Measurements from ENCODE around the gene HDAC9. TPM values are rescaled to one million over a fixed set of nuclear protein-coding genes. Genes with fewer than 3 reads are reported as not detected.
"Not testable (repeated sequence)": the region's sequence is repeated elsewhere in the genome, so short reads cannot be mapped to it uniquely, and the experiment has no call there.

Gene HDAC9
- total RNA-seq, 1 donor from 2014 or later, result 3.6 TPM

DNA sequence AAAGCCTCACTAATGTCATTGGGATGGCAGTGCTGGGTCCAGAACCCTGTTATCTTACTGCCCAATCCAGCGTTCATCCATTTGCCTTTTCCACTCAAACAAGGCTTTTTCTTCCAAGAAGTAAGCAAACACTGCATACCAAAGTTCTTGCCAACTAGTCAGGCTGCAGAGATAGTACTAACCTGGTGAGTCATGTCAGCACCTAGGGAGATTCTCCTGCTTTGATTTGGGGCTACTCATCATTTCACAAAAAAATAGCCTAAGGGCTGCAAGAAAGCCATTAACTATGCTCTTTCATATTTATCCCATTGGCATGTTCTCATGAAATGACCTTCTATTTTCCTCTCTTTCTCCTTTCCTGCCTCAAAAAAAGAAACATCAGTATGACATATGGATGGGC is 479.3 kb downstream of the HDAC9 start:
- TF ChIP-seq, protein P1, sequence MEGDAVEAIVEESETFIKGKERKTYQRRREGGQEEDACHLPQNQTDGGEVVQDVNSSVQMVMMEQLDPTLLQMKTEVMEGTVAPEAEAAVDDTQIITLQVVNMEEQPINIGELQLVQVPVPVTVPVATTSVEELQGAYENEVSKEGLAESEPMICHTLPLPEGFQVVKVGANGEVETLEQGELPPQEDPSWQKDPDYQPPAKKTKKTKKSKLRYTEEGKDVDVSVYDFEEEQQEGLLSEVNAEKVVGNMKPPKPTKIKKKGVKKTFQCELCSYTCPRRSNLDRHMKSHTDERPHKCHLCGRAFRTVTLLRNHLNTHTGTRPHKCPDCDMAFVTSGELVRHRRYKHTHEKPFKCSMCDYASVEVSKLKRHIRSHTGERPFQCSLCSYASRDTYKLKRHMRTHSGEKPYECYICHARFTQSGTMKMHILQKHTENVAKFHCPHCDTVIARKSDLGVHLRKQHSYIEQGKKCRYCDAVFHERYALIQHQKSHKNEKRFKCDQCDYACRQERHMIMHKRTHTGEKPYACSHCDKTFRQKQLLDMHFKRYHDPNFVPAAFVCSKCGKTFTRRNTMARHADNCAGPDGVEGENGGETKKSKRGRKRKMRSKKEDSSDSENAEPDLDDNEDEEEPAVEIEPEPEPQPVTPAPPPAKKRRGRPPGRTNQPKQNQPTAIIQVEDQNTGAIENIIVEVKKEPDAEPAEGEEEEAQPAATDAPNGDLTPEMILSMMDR (IDR thresholded peaks at IDR 0.05; ENCODE audit: unreplicated experiment), result no peak
- Mint-ChIP-seq H3K27me3 (no peaks in the 10 kb centered on the region), H3K4me1 (ENCODE audit: low read depth) (peaks cover 17% of the 10 kb centered on the region), H3K36me3 (ENCODE audit: insufficient read depth) (no peaks in the 10 kb centered on the region), H3K9me3 (ENCODE audit: low read depth) (no peaks in the 10 kb centered on the region), H3K4me3 (ENCODE audit: low read depth) (no peak overlapping the region), H3K27ac (no peak overlapping the region)
- no peak for DNase-seq (ENCODE audit: low spot score, unreplicated experiment)

DNA sequence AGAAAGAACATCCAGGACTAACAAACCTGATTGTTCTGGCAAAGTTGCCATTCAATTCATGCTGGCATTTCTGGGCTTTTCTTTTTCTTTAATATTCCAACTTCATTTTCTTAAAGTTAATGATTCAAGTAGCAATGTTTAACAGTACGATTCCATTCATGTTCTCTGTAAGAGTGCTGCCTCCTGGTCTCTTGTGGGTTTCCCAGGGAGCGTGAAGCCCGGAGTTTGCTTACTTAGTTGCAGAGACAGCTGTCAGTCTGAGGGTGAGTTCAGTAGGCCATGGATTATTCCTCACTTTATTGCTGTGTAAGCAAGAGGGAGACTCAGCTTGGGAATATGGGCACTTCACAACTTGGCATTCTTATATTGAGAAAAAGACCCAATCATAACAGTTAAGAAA is 479.7 kb downstream of the HDAC9 start:
- no peak overlapping the region for H3K4me3 Mint-ChIP-seq (ENCODE audit: low read depth)
- no peaks in the 10 kb centered on the region for H3K36me3 Mint-ChIP-seq (ENCODE audit: insufficient read depth)
- no peaks in the 10 kb centered on the region for H3K9me3 Mint-ChIP-seq (ENCODE audit: low read depth)
- H3K4me1 Mint-ChIP-seq (ENCODE audit: low read depth), result peaks cover 17% of the 10 kb centered on the region
- no peak overlapping the region for H3K27ac Mint-ChIP-seq
- H3K27me3 Mint-ChIP-seq, result no peaks in the 10 kb centered on the region
- no peak for DNase-seq (ENCODE audit: low spot score, unreplicated experiment)
- TF ChIP-seq, protein P1 (IDR thresholded peaks at IDR 0.05; ENCODE audit: unreplicated experiment), result no peak

DNA sequence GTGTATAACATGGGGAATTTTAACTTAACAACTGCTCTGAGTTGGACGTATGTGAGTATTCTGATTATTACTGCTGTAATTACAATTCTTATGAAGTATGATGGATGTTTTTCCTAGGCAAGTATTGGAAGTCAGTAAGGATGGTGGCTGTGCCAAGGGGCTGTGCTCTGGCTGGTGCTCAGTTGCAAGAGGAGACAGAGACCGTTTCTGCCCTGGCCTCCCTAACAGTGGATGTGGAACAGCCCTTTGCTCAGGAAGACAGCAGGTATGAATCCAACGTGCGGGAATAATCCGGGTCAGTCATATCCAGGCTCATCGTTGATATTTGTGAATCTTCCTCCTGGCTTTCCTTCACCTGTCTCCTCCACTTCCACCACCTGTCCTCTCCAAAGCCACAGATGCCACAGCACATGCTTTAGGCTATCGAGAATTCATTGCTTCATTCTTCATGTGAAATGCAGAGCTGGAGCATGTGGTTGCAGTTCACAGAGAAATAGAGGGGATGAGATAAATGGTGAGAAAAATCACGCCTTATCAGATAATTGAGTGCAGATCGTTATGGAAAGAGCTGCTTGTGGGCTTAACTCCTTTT is 480.2 kb downstream of the HDAC9 start:
- Mint-ChIP-seq H3K27ac (no peak overlapping the region), H3K9me3 (ENCODE audit: low read depth) (no peaks in the 10 kb centered on the region), H3K4me3 (ENCODE audit: low read depth) (no peak overlapping the region), H3K27me3 (no peaks in the 10 kb centered on the region), H3K4me1 (ENCODE audit: low read depth) (peaks cover 17% of the 10 kb centered on the region), H3K36me3 (ENCODE audit: insufficient read depth) (no peaks in the 10 kb centered on the region)
- TF ChIP-seq, protein P1 (IDR thresholded peaks at IDR 0.05; ENCODE audit: unreplicated experiment), result no peak
- no peak for DNase-seq (ENCODE audit: low spot score, unreplicated experiment)

DNA sequence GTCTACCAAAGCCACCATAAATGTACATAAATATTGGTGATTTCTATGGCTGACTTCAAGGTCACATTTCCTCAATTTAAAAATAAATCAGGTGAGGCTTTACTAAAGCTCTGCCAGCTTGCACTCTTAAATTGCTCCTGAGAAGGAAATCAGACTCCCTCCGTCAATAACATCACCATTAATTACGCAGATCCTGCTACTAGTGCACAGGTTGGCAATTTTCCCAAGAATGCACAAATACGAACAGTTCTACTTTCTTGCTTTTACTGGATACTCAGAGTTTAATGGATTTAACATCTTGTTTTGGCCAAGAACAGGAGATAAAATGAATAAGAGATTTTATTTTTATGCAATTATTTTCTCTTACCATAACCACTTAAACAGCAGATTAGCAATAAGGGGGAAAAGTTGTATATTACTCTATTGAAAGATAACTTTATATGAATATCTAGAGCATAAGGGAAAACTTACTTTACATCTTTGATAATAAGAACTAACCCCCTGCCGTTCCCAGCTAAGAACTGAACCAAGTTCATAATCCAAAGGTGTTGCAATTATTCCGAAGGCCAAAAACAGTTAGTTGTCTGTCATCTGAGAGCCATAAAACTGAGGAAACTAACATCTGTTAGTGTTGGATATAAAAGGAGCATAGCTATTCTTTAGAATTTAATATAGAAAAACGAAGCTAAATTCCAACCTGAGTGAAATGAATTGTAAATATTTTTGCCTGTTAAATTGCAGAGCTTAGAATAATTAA is 481.3 kb downstream of the HDAC9 start:
- H3K4me3 Mint-ChIP-seq (ENCODE audit: low read depth), result no peak overlapping the region
- H3K36me3 Mint-ChIP-seq (ENCODE audit: insufficient read depth), result no peaks in the 10 kb centered on the region
- TF ChIP-seq, protein P1 (IDR thresholded peaks at IDR 0.05; ENCODE audit: unreplicated experiment), result no peak
- no peaks in the 10 kb centered on the region for H3K27me3 Mint-ChIP-seq
- H3K27ac Mint-ChIP-seq, result no peak overlapping the region
- peaks cover 3% of the 10 kb centered on the region for H3K9me3 Mint-ChIP-seq (ENCODE audit: low read depth)
- H3K4me1 Mint-ChIP-seq (ENCODE audit: low read depth), result peaks cover 17% of the 10 kb centered on the region
- no peak for DNase-seq (ENCODE audit: low spot score, unreplicated experiment)

DNA sequence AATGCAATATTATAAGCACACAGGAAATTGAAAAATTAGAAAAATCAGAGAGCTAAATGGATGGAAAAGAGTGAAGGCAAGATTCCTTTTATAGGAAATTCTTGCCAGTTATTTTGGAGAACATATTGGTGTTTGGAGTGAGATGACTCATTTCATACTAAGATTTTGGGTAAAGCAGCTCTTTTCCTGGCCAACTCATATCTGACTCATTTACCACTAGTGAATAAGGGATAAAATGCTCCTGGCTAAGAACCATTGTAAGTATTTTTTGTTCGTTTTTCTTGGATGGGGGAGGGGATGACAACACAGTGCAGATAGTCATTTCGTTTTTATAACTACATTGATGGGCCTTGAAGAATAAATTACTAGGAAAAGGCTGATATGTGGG is 482.6 kb downstream of the HDAC9 start:
- Mint-ChIP-seq H3K27ac (no peak overlapping the region), H3K4me1 (ENCODE audit: low read depth) (peaks cover 17% of the 10 kb centered on the region), H3K27me3 (no peaks in the 10 kb centered on the region), H3K4me3 (ENCODE audit: low read depth) (no peak overlapping the region), H3K9me3 (ENCODE audit: low read depth) (peaks cover 6% of the 10 kb centered on the region), H3K36me3 (ENCODE audit: insufficient read depth) (no peaks in the 10 kb centered on the region)
- TF ChIP-seq, protein P1 (IDR thresholded peaks at IDR 0.05; ENCODE audit: unreplicated experiment), result no peak
- DNase-seq (ENCODE audit: low spot score, unreplicated experiment), result no peak

DNA sequence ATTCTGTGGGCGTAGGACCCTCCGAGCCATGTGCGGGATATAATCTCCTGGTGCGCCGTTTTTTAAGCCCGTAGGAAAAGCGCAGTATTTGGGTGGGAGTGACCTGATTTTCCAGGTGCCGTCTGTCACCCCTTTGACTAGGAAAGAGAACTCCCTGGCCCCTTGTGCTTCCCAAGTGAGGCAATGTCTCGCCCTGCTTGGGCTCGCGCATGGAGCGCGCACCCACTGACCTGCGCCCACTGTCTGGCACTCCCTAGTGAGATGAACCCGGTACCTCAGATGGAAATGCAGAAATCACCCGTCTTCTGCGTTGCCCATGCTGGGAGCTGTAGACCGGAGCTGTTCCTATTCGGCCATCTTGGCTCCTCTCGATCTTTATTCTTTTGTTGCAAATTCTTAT is 495.2 kb downstream of the HDAC9 start:
- not testable (repeated sequence) for H3K27ac Mint-ChIP-seq; H3K9me3 Mint-ChIP-seq (ENCODE audit: low read depth); H3K36me3 Mint-ChIP-seq (ENCODE audit: insufficient read depth); H3K4me3 Mint-ChIP-seq (ENCODE audit: low read depth); H3K4me1 Mint-ChIP-seq (ENCODE audit: low read depth); DNase-seq (ENCODE audit: low spot score, unreplicated experiment); H3K27me3 Mint-ChIP-seq

Measured in progenitor cell of endocrine pancreas (in vitro differentiated cells).